B cell (primary cell): ENCODE data around the gene SAMM50.

Experiments
- CTCF ChIP-seq: fragments of 200-600 bp; IDR thresholded peaks from one replicate; pipeline ENCODE4 v1.8.0; 2022; ENCODE audit warnings: antibody characterized with exemption, mild to moderate bottlenecking
- EZH2 ChIP-seq: IDR thresholded peaks from 2 replicates; pipeline ENCODE4 v1.6.1; 2012; ENCODE audit warnings: borderline replicate concordance, low read depth, mild to moderate bottlenecking, moderate library complexity, low read length; ENCODE audit not compliant: insufficient read depth, poor library complexity, severe bottlenecking

- TF ChIP-seq EZH2 (no peak), CTCF (no peak)
Measured at GRCh38 chr22:43988116-43988820, 33.0 kb downstream of the SAMM50 start.
